Kidney (tissue), 14 donors: Measurements from ENCODE around the gene P2RX7. TPM values are rescaled to one million over a fixed set of nuclear protein-coding genes. Genes with fewer than 3 reads are reported as not detected.
"Not testable (repeated sequence)": the region's sequence is repeated elsewhere in the genome, so short reads cannot be mapped to it uniquely, and the experiment has no call there.

Source experiments
- DNase-seq, 5 donors: peaks; one replicate each; pipeline ENCODE4 v3.0.0-alpha.2; 2013 to 2020
- FAIRE-seq: peaks from 2 replicates; lab custom pipeline; 2012; peaks lifted over from hg19 to GRCh38; lab: Jason Lieb, UNC
- H3K27ac ChIP-seq, 2 donors: one replicate each; pipeline ENCODE4 v1.7.0; 2013; ENCODE audit warnings: low read depth in 2 of 2, low read length in 2 of 2, inconsistent platforms in 1 of 2
- H3K27me3 ChIP-seq: one replicate; pipeline ENCODE4 v1.7.1; 2013; ENCODE audit warnings: low read length, inconsistent platforms; ENCODE audit not compliant: control insufficient read depth, insufficient read depth
- H3K36me3 ChIP-seq, 3 donors: one replicate each; pipeline versions ENCODE4 v1.7.0 to v1.7.1; 2013; ENCODE audit warnings: low read length in 3 of 3, control low read depth in 1 of 3, inconsistent platforms in 1 of 3; ENCODE audit not compliant: insufficient read depth in 3 of 3, control insufficient read depth in 2 of 3
- H3K4me1 ChIP-seq, 3 donors: one replicate each; pipeline versions ENCODE4 v1.7.0 to v1.7.1; 2013; ENCODE audit warnings: low read length in 3 of 3, inconsistent platforms in 1 of 3, low read depth in 1 of 3; ENCODE audit not compliant: control insufficient read depth in 2 of 3, insufficient read depth in 2 of 3
- H3K4me3 ChIP-seq, 3 donors: one replicate each; pipeline versions ENCODE4 v1.7.0 to v1.8.1; 2013; ENCODE audit warnings: low read length in 3 of 3, control low read depth in 1 of 3, inconsistent platforms in 1 of 3
- H3K9ac ChIP-seq, 3 donors: one replicate each; pipeline versions ENCODE4 v1.7.0 to v1.7.1; 2013; ENCODE audit warnings: low read length in 3 of 3, control low read depth in 1 of 3, inconsistent platforms in 1 of 3
- H3K9me3 ChIP-seq, 3 donors: one replicate each; pipeline versions ENCODE4 v1.7.0 to v1.7.1; 2013; ENCODE audit warnings: low read length in 3 of 3, control low read depth in 1 of 3, inconsistent platforms in 1 of 3; ENCODE audit not compliant: control insufficient read depth in 2 of 3, insufficient read depth in 1 of 3
- intact Hi-C: fragments of 100-400 bp; cut with DNase I; formaldehyde crosslinking; loops from one replicate; pipeline ENCODE4 v1.11.1; 2022
- polyA plus RNA-seq: library from polyadenylated mRNA; stranded (reverse); fragments of 350-450 nt; fragmentation: Illumina TruSeq; extraction: RNeasy Lipid Tissue Mini Kit (QIAGEN cat#74804); gene quantifications from one replicate; pipeline ENCODE4 v1.2.3, GENCODE V29; 2014; ENCODE audit warnings: low read depth, low replicate concordance; ENCODE audit not compliant: insufficient read depth
- total RNA-seq: library from RNA; stranded (reverse); fragmentation: NEBNext Ultra II Directional; extraction: Animal tissue kit (Norgen Biotek cat#: 25700); gene quantifications from one replicate; pipeline ENCODE4 v1.2.1, GENCODE V29; 2021
- TF ChIP-seq, protein P1 (sequence below): IDR thresholded peaks from 3 replicates; pipeline ENCODE4 v1.5.1; 2012; ENCODE audit warnings: mild to moderate bottlenecking, moderate library complexity, borderline replicate concordance; ENCODE audit not compliant: insufficient read depth; ENCODE audit errors: extremely low read depth
- donor health status: control.
- donor health status: control.
- donor health status: control.
- donor health status: control.
- donor health status: control.
- donor health status: DM: yes; HTN: yes; CAD: no.
- donor health status: Normal renal cell carcinoma (clear cell type).

The P2RX7 gene
- total and polyA plus RNA-seq, 2 donors from 2014 or later: 0.45 to 3.5 TPM

DNA sequence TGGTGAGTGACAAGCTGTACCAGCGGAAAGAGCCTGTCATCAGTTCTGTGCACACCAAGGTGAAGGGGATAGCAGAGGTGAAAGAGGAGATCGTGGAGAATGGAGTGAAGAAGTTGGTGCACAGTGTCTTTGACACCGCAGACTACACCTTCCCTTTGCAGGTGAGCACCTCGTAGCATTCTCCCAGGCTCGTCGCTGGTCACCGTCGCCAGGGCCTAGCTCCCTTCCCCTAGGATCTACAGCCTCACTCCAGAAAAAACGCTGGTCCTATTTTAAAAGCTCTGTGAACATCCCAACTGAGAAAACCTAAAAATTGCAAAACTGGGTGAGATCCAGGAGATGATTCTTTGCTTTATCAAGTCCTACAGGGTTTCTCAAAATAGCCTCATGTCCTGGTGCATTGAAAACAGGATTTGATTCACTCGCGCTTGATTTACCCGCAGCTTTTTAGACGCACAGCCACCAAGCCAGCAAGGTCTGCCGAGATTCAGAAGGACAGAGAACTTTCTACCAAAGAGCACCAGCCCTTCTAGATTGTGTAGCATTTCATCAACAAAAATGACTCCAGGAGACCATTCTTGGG, 22.2 kb downstream of the P2RX7 start:
- Histone ChIP-seq H3K27ac (no peak overlapping the region), H3K4me1 (no peaks in the 10 kb centered on the region), H3K9me3 (no peaks in the 10 kb centered on the region), H3K36me3 (no peaks in the 10 kb centered on the region), H3K4me3 (no peak overlapping the region), H3K27me3 (no peaks in the 10 kb centered on the region), H3K9ac (no peak overlapping the region)
- TF ChIP-seq, protein P1, sequence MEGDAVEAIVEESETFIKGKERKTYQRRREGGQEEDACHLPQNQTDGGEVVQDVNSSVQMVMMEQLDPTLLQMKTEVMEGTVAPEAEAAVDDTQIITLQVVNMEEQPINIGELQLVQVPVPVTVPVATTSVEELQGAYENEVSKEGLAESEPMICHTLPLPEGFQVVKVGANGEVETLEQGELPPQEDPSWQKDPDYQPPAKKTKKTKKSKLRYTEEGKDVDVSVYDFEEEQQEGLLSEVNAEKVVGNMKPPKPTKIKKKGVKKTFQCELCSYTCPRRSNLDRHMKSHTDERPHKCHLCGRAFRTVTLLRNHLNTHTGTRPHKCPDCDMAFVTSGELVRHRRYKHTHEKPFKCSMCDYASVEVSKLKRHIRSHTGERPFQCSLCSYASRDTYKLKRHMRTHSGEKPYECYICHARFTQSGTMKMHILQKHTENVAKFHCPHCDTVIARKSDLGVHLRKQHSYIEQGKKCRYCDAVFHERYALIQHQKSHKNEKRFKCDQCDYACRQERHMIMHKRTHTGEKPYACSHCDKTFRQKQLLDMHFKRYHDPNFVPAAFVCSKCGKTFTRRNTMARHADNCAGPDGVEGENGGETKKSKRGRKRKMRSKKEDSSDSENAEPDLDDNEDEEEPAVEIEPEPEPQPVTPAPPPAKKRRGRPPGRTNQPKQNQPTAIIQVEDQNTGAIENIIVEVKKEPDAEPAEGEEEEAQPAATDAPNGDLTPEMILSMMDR: no peak
- DNase-seq (no peak), FAIRE-seq (no peak)
- intact Hi-C loops: no loop called here

DNA sequence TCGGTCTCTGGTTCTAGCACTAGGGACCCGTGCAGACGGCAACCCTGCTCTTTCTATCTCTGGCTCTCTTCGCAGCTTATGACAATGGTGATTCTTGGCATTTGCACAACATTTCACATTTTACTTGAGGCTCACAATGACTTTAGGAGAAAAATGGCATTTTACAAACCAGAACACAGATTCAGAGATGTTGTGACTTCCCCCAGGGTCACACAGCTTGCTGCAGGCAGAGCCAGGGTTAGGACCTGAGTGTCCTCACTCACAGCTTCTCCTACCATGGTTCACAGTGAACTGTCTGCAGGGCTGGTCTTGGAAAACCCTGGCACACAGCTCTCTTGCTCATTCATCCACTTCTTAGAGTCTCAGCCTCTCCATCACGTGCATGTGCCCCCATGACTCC, 23.7 kb downstream of the P2RX7 start:
- intact Hi-C loops: no loop called here
- Histone ChIP-seq H3K27me3 (no peaks in the 10 kb centered on the region), H3K9me3 (no peaks in the 10 kb centered on the region), H3K9ac (no peak overlapping the region), H3K4me3 (no peak overlapping the region), H3K36me3 (no peaks in the 10 kb centered on the region), H3K27ac (no peak overlapping the region), H3K4me1 (no peaks in the 10 kb centered on the region)
- DNase-seq (no peak), FAIRE-seq (no peak)
- TF ChIP-seq, protein P1: no peak

DNA sequence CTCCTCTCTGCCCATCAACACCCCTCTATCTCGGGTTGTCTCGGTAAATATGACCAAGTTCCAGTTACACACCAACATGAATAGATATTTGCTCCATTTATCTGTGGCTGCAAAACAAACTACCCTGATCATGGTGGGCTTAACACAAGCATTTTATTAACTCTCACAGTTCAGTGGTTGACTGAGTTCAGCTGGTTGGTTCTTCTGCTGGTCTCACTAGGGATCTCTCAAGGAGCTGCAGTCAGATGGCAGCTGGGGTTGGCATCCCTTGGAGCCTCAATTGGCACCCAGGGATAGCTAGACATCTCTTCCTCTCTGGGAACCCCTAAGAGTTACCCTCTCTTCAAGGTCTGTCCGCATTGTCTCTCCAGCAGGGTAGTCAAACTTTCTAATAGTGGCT, 25.4 kb downstream of the P2RX7 start:
- no peaks in the 10 kb centered on the region for H3K36me3 ChIP-seq
- H3K9me3 ChIP-seq: no peaks in the 10 kb centered on the region
- no peaks in the 10 kb centered on the region for H3K27me3 ChIP-seq
- DNase-seq: no peak
- no peak overlapping the region for H3K9ac ChIP-seq
- H3K4me1 ChIP-seq: no peaks in the 10 kb centered on the region
- no peak for FAIRE-seq
- no peak overlapping the region for H3K4me3 ChIP-seq
- intact Hi-C loops: no loop called here
- no peak overlapping the region for H3K27ac ChIP-seq
- TF ChIP-seq, protein P1: no peak

DNA sequence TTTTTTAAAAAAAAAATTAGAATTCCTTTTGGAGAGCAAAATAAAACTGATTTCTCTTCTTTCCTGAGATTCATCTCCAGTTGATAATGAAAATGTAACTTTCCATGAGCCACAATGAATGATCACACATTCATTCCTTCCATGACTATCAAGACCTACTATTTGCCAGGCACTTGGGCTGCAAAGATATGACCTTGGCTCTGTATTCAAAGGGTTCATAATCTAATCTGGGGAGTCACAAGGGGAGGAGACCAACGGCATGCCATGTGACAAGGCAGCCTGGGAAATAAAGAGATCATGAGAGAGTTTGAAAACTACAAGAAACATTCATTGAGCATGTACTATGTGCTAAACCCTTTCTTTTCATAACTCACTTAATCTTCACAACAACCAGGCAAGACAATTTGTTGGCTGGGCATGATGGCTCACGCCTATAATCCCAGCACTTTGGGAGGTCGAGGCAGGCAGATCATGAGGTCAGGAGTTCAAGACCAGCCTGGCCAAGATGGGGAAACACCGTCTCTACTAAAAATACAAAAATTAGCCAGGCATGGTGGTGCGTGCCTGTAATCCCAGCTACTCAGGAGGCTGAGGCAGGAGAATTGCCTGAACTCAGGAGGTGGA, 26.2 kb downstream of the P2RX7 start:
- H3K9ac ChIP-seq, intact Hi-C loops, DNase-seq, H3K9me3 ChIP-seq, H3K4me1 ChIP-seq, H3K36me3 ChIP-seq, H3K27me3 ChIP-seq, H3K4me3 ChIP-seq, H3K27ac ChIP-seq, FAIRE-seq: not testable (repeated sequence)
